Liver (tissue), 9 donors: ENCODE data around the gene CDK5R1. TPM values are rescaled to one million over a fixed set of nuclear protein-coding genes. Genes with fewer than 3 reads are reported as not detected.

Experiments used
- DNase-seq: peaks from one replicate; pipeline ENCODE4 v3.0.0-alpha.2; 2017; ENCODE audit warnings: low spot score
- H3K27ac ChIP-seq, 2 donors: one replicate each; pipeline ENCODE4 v1.7.0; 2013; ENCODE audit warnings: inconsistent platforms in 2 of 2, low read length in 2 of 2, control low read depth in 1 of 2, low read depth in 1 of 2, mild to moderate bottlenecking in 1 of 2
- H3K27me3 ChIP-seq, 4 donors: one replicate each; pipeline versions ENCODE4 v1.6.1 to v1.7.0; 2013; ENCODE audit warnings: low read length in 3 of 4, inconsistent platforms in 1 of 4, mild to moderate bottlenecking in 1 of 4, moderate library complexity in 1 of 4; ENCODE audit not compliant: control insufficient read depth in 4 of 4, insufficient read depth in 4 of 4
- H3K36me3 ChIP-seq, 4 donors: one replicate each; pipeline versions ENCODE4 v1.6.1 to v1.7.0; 2013; ENCODE audit warnings: low read length in 3 of 4, mild to moderate bottlenecking in 3 of 4, low read depth in 1 of 4, moderate library complexity in 1 of 4; ENCODE audit not compliant: control insufficient read depth in 4 of 4, insufficient read depth in 3 of 4
- H3K4me1 ChIP-seq, 4 donors: one replicate each; pipeline versions ENCODE4 v1.6.1 to v1.7.0; 2013; ENCODE audit warnings: low read length in 3 of 4, mild to moderate bottlenecking in 3 of 4, moderate library complexity in 1 of 4; ENCODE audit not compliant: control insufficient read depth in 4 of 4, insufficient read depth in 4 of 4
- H3K4me3 ChIP-seq, 3 donors: one replicate each; pipeline versions ENCODE4 v1.6.1 to v1.7.0; 2013; ENCODE audit warnings: low read length in 3 of 3, control low read depth in 1 of 3, low read depth in 1 of 3, mild to moderate bottlenecking in 1 of 3
- H3K9ac ChIP-seq, 2 donors: one replicate each; pipeline ENCODE4 v1.7.0; 2013; ENCODE audit warnings: low read length in 2 of 2, mild to moderate bottlenecking in 2 of 2, moderate library complexity in 2 of 2, control low read depth in 1 of 2, low read depth in 1 of 2
- H3K9me3 ChIP-seq, 4 donors: one replicate each; pipeline versions ENCODE4 v1.6.1 to v1.7.0; 2013; ENCODE audit warnings: low read length in 3 of 4; ENCODE audit not compliant: control insufficient read depth in 4 of 4
- EGR1 ChIP-seq, 2 donors: IDR thresholded peaks; 2 replicates each; pipeline ENCODE4 v1.6.1; 2016 to 2018; ENCODE audit warnings: antibody characterized with exemption in 2 of 2, low read depth in 2 of 2
- FOXA2 ChIP-seq: IDR thresholded peaks from 2 replicates; pipeline ENCODE4 v1.6.1; 2016; ENCODE audit warnings: antibody characterized with exemption
- GABPA ChIP-seq, 2 donors: IDR thresholded peaks in 1 of 2; conservative IDR thresholded peaks in 1 of 2; 2 replicates each; pipeline ENCODE4 v1.6.1; 2016; ENCODE audit warnings: antibody characterized with exemption in 2 of 2, mild to moderate bottlenecking in 1 of 2, moderate library complexity in 1 of 2
- HNF4A ChIP-seq, 2 donors: conservative IDR thresholded peaks; 2 replicates each; pipeline ENCODE4 v1.6.1; 2016; ENCODE audit warnings: antibody characterized with exemption in 2 of 2, mild to moderate bottlenecking in 2 of 2
- HNF4G ChIP-seq: IDR thresholded peaks from 2 replicates; pipeline ENCODE4 v1.6.1; 2016; ENCODE audit warnings: antibody characterized with exemption
- JUND ChIP-seq, 2 donors: IDR thresholded peaks; 2 replicates each; pipeline ENCODE4 v1.6.1; 2016; ENCODE audit warnings: antibody characterized with exemption in 2 of 2
- MAX ChIP-seq: IDR thresholded peaks from 2 replicates; pipeline ENCODE4 v1.6.1; 2016; ENCODE audit warnings: antibody characterized with exemption
- NR2F2 ChIP-seq: IDR thresholded peaks from 2 replicates; pipeline ENCODE4 v1.6.1; 2016; ENCODE audit warnings: antibody characterized with exemption
- RAD21 ChIP-seq, 2 donors: IDR thresholded peaks; 2 replicates each; pipeline ENCODE4 v1.6.1; 2016; ENCODE audit warnings: antibody characterized with exemption in 2 of 2, mild to moderate bottlenecking in 2 of 2
- RXRA ChIP-seq, 2 donors: IDR thresholded peaks; 2 replicates each; pipeline ENCODE4 v1.6.1; 2017 to 2018; ENCODE audit warnings: antibody characterized with exemption in 2 of 2, mild to moderate bottlenecking in 1 of 2
- SP1 ChIP-seq: IDR thresholded peaks from 2 replicates; pipeline ENCODE4 v1.6.1; 2018; ENCODE audit warnings: antibody characterized with exemption, mild to moderate bottlenecking
- WGBS: extraction: QIAGEN DNeasy Blood & Tissue Kit; methylation state at CpG from one replicate; pipeline ENCODE4 v1.1.7; 2013; 5-methylcytosine and 5-hydroxymethylcytosine counted together
- polyA plus RNA-seq, 2 donors: library from polyadenylated mRNA; stranded (reverse) in 1 of 2; unstranded in 1 of 2; fragments of 200-250 nt in 1 of 2; fragments of >200 nt in 1 of 2; fragmentation: Nextera tagmentation in 1 of 2; extraction: Ambion mirVana in 1 of 2; gene quantifications; one replicate each; pipeline versions ENCODE4 v1.2.1 to v1.2.3, GENCODE V29; 2013 to 2015
- total RNA-seq, 2 donors: library from RNA; depleted of rRNA; stranded (reverse); fragments of >200 nt; gene quantifications; one replicate each; pipeline ENCODE4 v1.2.3, GENCODE V29; 2014
- TF ChIP-seq, protein P1 (sequence below): IDR thresholded peaks from 2 replicates; pipeline ENCODE4 v1.6.1; 2016; ENCODE audit warnings: antibody characterized with exemption
- TF ChIP-seq, protein P2 (sequence below): IDR thresholded peaks from 2 replicates; pipeline ENCODE4 v1.6.1; 2016; ENCODE audit warnings: antibody characterized with exemption, mild to moderate bottlenecking
- TF ChIP-seq, protein P3 (sequence below): fragments of 150-350 bp; IDR thresholded peaks from 2 replicates; pipeline ENCODE4 v1.5.1; 2017; ENCODE audit warnings: improper control_type of control experiment, low read depth, low read length; ENCODE audit not compliant: missing input control
- donor health status: healthy.
- donor health status: healthy.
- donor health status: healthy.
- donor health status: healthy.
- donor health status: healthy.

Gene CDK5R1
- total and polyA plus RNA-seq, 4 donors = 0.08 to 0.93 (median 0.64) TPM

GRCh38 chr17:32481193-32481592 lies 5.6 kb upstream of the CDK5R1 start:
- peaks cover under 1 to 5% (median 5%) of the 10 kb centered on the region in 4 donors for H3K4me1 ChIP-seq
- no peak overlapping the region for H3K4me3 ChIP-seq
- TF ChIP-seq HNF4G (no peak), FOXA2 (no peak), SP1 (no peak)
- H3K36me3 ChIP-seq = peaks cover 11 to 61% (median 42%) of the 10 kb centered on the region in 4 donors
- WGBS = 91% methylated on average over 8 of the region's 8 CpGs
- no peaks in the 10 kb centered on the region for H3K27me3 ChIP-seq
- no peak for DNase-seq
- H3K9me3 ChIP-seq = no peaks in the 10 kb centered on the region
- H3K9ac ChIP-seq = no peak overlapping the region
- no peak overlapping the region for H3K27ac ChIP-seq

DNA sequence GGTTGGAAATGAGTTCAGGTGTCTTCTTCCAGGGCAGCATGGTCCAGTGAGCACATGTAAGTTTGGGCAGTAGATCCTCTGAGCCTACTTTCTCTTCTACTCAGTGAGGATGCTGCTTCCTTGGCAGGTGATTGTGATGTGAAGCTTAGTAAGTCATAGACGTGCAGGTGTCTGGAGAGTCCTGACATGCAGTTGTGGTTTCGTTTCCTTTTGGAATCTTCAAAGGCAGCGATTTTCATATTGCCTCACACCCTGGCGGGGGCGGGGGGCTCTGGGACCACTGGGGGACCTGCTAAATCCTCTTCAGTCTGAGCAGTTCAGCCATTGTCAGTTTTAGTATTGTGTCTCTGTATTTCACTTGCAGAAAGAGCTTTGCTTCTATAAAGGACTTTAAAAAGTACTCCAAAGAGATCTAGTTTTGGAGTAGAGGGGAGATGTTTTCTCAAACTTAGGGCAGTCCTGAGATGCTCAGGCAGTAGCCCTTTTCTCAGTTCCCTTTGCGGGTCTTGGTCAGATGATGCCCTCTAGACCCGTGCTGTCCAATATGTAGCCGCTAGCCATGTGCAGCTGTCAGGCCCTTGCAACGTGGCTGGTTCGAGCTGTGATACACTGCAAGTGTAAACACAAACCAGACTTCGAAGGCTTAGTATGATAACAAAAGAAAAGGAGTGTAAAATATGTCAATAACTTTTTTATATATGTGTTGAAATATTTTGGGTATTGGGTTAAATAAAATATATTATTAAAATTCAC lies 4.0 kb upstream of the CDK5R1 start:
- H3K4me1 ChIP-seq = peaks cover 5 to 8% (median 6%) of the 10 kb centered on the region in 4 donors
- TF ChIP-seq, protein P1, sequence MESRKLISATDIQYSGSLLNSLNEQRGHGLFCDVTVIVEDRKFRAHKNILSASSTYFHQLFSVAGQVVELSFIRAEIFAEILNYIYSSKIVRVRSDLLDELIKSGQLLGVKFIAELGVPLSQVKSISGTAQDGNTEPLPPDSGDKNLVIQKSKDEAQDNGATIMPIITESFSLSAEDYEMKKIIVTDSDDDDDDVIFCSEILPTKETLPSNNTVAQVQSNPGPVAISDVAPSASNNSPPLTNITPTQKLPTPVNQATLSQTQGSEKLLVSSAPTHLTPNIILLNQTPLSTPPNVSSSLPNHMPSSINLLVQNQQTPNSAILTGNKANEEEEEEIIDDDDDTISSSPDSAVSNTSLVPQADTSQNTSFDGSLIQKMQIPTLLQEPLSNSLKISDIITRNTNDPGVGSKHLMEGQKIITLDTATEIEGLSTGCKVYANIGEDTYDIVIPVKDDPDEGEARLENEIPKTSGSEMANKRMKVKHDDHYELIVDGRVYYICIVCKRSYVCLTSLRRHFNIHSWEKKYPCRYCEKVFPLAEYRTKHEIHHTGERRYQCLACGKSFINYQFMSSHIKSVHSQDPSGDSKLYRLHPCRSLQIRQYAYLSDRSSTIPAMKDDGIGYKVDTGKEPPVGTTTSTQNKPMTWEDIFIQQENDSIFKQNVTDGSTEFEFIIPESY = no peak
- TF ChIP-seq SP1 (no peak), FOXA2 (no peak), GABPA (IDR thresholded peaks at IDR 0.05 in 1 of 2, conservative IDR thresholded peaks at IDR 0.05 in 1 of 2) (no peak), MAX (no peak), HNF4G (no peak), NR2F2 (no peak), RXRA (IDR thresholded peaks at IDR 0.05) (no peak), EGR1 (IDR thresholded peaks at IDR 0.05; ENCODE audit: low read depth in 2 of 2) (no peak), HNF4A (conservative IDR thresholded peaks at IDR 0.05) (no peak), JUND (IDR thresholded peaks at IDR 0.05) (no peak), RAD21 (IDR thresholded peaks at IDR 0.05) (no peak)
- TF ChIP-seq, protein P2, sequence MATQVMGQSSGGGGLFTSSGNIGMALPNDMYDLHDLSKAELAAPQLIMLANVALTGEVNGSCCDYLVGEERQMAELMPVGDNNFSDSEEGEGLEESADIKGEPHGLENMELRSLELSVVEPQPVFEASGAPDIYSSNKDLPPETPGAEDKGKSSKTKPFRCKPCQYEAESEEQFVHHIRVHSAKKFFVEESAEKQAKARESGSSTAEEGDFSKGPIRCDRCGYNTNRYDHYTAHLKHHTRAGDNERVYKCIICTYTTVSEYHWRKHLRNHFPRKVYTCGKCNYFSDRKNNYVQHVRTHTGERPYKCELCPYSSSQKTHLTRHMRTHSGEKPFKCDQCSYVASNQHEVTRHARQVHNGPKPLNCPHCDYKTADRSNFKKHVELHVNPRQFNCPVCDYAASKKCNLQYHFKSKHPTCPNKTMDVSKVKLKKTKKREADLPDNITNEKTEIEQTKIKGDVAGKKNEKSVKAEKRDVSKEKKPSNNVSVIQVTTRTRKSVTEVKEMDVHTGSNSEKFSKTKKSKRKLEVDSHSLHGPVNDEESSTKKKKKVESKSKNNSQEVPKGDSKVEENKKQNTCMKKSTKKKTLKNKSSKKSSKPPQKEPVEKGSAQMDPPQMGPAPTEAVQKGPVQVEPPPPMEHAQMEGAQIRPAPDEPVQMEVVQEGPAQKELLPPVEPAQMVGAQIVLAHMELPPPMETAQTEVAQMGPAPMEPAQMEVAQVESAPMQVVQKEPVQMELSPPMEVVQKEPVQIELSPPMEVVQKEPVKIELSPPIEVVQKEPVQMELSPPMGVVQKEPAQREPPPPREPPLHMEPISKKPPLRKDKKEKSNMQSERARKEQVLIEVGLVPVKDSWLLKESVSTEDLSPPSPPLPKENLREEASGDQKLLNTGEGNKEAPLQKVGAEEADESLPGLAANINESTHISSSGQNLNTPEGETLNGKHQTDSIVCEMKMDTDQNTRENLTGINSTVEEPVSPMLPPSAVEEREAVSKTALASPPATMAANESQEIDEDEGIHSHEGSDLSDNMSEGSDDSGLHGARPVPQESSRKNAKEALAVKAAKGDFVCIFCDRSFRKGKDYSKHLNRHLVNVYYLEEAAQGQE = no peak
- TF ChIP-seq, protein P3, sequence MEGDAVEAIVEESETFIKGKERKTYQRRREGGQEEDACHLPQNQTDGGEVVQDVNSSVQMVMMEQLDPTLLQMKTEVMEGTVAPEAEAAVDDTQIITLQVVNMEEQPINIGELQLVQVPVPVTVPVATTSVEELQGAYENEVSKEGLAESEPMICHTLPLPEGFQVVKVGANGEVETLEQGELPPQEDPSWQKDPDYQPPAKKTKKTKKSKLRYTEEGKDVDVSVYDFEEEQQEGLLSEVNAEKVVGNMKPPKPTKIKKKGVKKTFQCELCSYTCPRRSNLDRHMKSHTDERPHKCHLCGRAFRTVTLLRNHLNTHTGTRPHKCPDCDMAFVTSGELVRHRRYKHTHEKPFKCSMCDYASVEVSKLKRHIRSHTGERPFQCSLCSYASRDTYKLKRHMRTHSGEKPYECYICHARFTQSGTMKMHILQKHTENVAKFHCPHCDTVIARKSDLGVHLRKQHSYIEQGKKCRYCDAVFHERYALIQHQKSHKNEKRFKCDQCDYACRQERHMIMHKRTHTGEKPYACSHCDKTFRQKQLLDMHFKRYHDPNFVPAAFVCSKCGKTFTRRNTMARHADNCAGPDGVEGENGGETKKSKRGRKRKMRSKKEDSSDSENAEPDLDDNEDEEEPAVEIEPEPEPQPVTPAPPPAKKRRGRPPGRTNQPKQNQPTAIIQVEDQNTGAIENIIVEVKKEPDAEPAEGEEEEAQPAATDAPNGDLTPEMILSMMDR = no peak
- H3K9ac ChIP-seq = no peak overlapping the region
- no peak overlapping the region for H3K4me3 ChIP-seq
- no peaks in the 10 kb centered on the region for H3K9me3 ChIP-seq
- 80% methylated on average over 11 of the region's 11 CpGs for WGBS
- H3K27ac ChIP-seq = no peak overlapping the region
- no peaks in the 10 kb centered on the region for H3K27me3 ChIP-seq
- no peak for DNase-seq
- peaks cover 7 to 46% (median 31%) of the 10 kb centered on the region in 4 donors for H3K36me3 ChIP-seq
